A673 (cell line): ENCODE data around the gene FRMD4B.

Experiments
- EZH2 ChIP-seq: fragments of 200-600 bp; sonication (generic); IDR thresholded peaks from 2 replicates; pipeline ENCODE4 v1.6.1; 2017; ENCODE audit warnings: borderline replicate concordance, low read depth, mild to moderate bottlenecking, mixed read lengths, antibody characterized with exemption, low read length; ENCODE audit not compliant: poor library complexity, severe bottlenecking
- TF ChIP-seq, protein P1 (sequence below): fragments of 300-800, 200-600 bp; sonication (generic); conservative IDR thresholded peaks from 2 replicates; pipeline ENCODE4 v1.5.1; 2017; ENCODE audit warnings: low read depth, mild to moderate bottlenecking, antibody characterized with exemption, low read length, moderate library complexity, mixed read lengths

DNA sequence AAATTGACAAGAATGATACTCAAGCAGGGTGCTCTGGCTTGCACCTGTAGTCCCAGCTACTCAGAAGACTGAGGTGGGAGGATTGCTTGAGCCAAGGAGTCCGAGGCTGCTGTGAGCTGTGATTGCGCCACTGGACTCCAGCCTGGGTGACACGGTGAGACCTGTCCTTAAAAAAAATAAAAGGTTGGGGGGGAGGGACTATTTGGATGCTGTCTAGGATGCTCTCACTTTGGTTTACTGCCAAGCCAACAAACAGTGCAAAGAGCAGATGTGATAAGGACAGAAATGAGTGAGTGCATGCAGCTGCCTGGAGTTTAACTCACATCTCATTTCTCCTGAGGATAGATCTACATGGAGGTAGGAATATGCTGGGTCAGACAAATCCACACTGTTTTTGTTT lies 130.0 kb downstream of the FRMD4B start:
- no peak for TF ChIP-seq EZH2
- TF ChIP-seq, protein P1, sequence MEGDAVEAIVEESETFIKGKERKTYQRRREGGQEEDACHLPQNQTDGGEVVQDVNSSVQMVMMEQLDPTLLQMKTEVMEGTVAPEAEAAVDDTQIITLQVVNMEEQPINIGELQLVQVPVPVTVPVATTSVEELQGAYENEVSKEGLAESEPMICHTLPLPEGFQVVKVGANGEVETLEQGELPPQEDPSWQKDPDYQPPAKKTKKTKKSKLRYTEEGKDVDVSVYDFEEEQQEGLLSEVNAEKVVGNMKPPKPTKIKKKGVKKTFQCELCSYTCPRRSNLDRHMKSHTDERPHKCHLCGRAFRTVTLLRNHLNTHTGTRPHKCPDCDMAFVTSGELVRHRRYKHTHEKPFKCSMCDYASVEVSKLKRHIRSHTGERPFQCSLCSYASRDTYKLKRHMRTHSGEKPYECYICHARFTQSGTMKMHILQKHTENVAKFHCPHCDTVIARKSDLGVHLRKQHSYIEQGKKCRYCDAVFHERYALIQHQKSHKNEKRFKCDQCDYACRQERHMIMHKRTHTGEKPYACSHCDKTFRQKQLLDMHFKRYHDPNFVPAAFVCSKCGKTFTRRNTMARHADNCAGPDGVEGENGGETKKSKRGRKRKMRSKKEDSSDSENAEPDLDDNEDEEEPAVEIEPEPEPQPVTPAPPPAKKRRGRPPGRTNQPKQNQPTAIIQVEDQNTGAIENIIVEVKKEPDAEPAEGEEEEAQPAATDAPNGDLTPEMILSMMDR = no peak
